ENCODE results near the gene TXN.
"Not testable (repeated sequence)": the region's sequence is repeated elsewhere in the genome, so short reads cannot be mapped to it uniquely, and the experiment has no call there.

TXN gene

GRCh38 chr9:110257097-110257841, 962 bp upstream of the TXN start:
- DNase-seq (ENCODE audit: low read depth in 2 of 2), result no peak

- DNase-seq (ENCODE audit: low read depth in 2 of 2), result no peak
Measured at GRCh38 chr9:110255463-110256379, 586 bp downstream of the TXN start.

GRCh38 chr9:110255034-110255462, 1.3 kb downstream of the TXN start:
- no peak for DNase-seq (ENCODE audit: low read depth in 2 of 2)

GRCh38 chr9:110254500-110254899, 1.8 kb downstream of the TXN start:
- no peak for DNase-seq (ENCODE audit: low read depth in 2 of 2)

GRCh38 chr9:110252509-110253139, 3.7 kb downstream of the TXN start:
- DNase-seq (ENCODE audit: low read depth in 2 of 2), result no peak

GRCh38 chr9:110251770-110252169, 4.5 kb downstream of the TXN start:
- not testable (repeated sequence) for DNase-seq (ENCODE audit: low read depth in 2 of 2)

GRCh38 chr9:110251212-110251611, 5.1 kb downstream of the TXN start:
- DNase-seq (ENCODE audit: low read depth in 2 of 2), result no peak

GRCh38 chr9:110249603-110250002, 6.7 kb downstream of the TXN start:
- no peak for DNase-seq (ENCODE audit: low read depth in 2 of 2)

- no peak for DNase-seq (ENCODE audit: low read depth in 2 of 2)
Measured at GRCh38 chr9:110248361-110248760, 7.9 kb downstream of the TXN start.

- no peak for DNase-seq (ENCODE audit: low read depth in 2 of 2)
Measured at GRCh38 chr9:110246214-110246613, 10.1 kb downstream of the TXN start.

GRCh38 chr9:110244616-110245015, 11.7 kb downstream of the TXN start:
- DNase-seq (ENCODE audit: low read depth in 2 of 2), result no peak

GRCh38 chr9:110241858-110242321, 14.4 kb downstream of the TXN start:
- DNase-seq (ENCODE audit: low read depth in 2 of 2), result no peak

GRCh38 chr9:110241260-110241857, 14.9 kb downstream of the TXN start:
- DNase-seq (ENCODE audit: low read depth in 2 of 2), result no peak

GRCh38 chr9:110240198-110240597, 16.1 kb downstream of the TXN start:
- no peak for DNase-seq (ENCODE audit: low read depth in 2 of 2)

GRCh38 chr9:110228321-110228720, 28.0 kb downstream of the TXN start:
- no peak for DNase-seq (ENCODE audit: low read depth in 2 of 2)

GRCh38 chr9:110224583-110224982, 31.7 kb downstream of the TXN start:
- DNase-seq (ENCODE audit: low read depth in 2 of 2), result no peak

- DNase-seq (ENCODE audit: low read depth in 2 of 2), result no peak
Measured at GRCh38 chr9:110220809-110221208, 35.5 kb downstream of the TXN start.

- DNase-seq (ENCODE audit: low read depth in 2 of 2), result no peak
Measured at GRCh38 chr9:110217656-110218099, 38.6 kb downstream of the TXN start.

GRCh38 chr9:110214586-110215355, 41.5 kb downstream of the TXN start:
- DNase-seq (ENCODE audit: low read depth in 2 of 2), result no peak

- DNase-seq (ENCODE audit: low read depth in 2 of 2), result no peak
Measured at GRCh38 chr9:110214090-110214489, 42.2 kb downstream of the TXN start.

Data from activated CD8-positive, alpha-beta memory T cell treated with anti-CD3 and anti-CD28 coated beads for 4 hours (primary cell).